T-cell (primary cell): ENCODE data around the gene P3H1. TPM values are rescaled to one million over a fixed set of nuclear protein-coding genes. Genes with fewer than 3 reads are reported as not detected.

Source experiments
- ATAC-seq, 4 experiments: fragments of 200-7000 bp in 3 of 4; fragments of 150-1000 bp in 1 of 4; cut with Tn5 transposase; replicated peaks in 1 of 4; 1 replicate in 3 of 4; 2 replicates in 1 of 4; pipeline ENCODE4 v1.10.0; 2021; ENCODE audit warnings: moderate library complexity in 3 of 4, mild to moderate bottlenecking in 2 of 4, moderate number of reproducible peaks in 1 of 4
- CTCF ChIA-PET, 2 donors: fragments of 300-600 bp; sonication (Branson Sonifier 250); formaldehyde crosslinking; loops; one replicate each; lab custom pipeline; 2022; ENCODE audit warnings: antibody characterized with exemption in 2 of 2; lab: Charles Lee
- POLR2A ChIA-PET, 2 donors: fragments of 300-600 bp; sonication (Branson Sonifier 250); formaldehyde crosslinking; loops; one replicate each; lab custom pipeline; 2022; ENCODE audit warnings: antibody characterized with exemption in 2 of 2; lab: Charles Lee
- DNase-seq, 35 experiments: peaks; one replicate each; pipeline versions ENCODE4 v3.0.0 to v3.0.0-alpha.2; 2013 to 2023
- H3K27ac ChIP-seq: one replicate; pipeline ENCODE4 v1.5.1; 2013; ENCODE audit warnings: low read length
- H3K27me3 ChIP-seq, 2 experiments: replicated peaks in 1 of 2; 1 replicate in 1 of 2; 2 replicates in 1 of 2; pipeline versions ENCODE4 v1.6.1 to v1.7.0; 2013; ENCODE audit warnings: low read length in 1 of 2, mixed read lengths in 1 of 2; ENCODE audit not compliant: control insufficient read depth in 2 of 2, insufficient read depth in 2 of 2; ENCODE audit errors: extremely low read depth in 1 of 2
- H3K36me3 ChIP-seq, 2 donors: 1 replicate in 1 of 2; 2 replicates in 1 of 2; pipeline versions ENCODE4 v1.6.1 to v1.7.0; 2013; ENCODE audit warnings: low read length in 1 of 2; ENCODE audit not compliant: control insufficient read depth in 2 of 2, insufficient read depth in 1 of 2; ENCODE audit errors: extremely low read depth in 1 of 2
- H3K4me1 ChIP-seq, 2 experiments: 1 replicate in 1 of 2; 2 replicates in 1 of 2; pipeline versions ENCODE4 v1.6.1 to v1.7.0; 2013; ENCODE audit warnings: low read length in 2 of 2, mixed read lengths in 1 of 2; ENCODE audit not compliant: insufficient read depth in 2 of 2, control insufficient read depth in 1 of 2; ENCODE audit errors: extremely low read depth in 1 of 2
- H3K4me3 ChIP-seq, 2 donors: 1 replicate in 1 of 2; 2 replicates in 1 of 2; pipeline versions ENCODE4 v1.5.1 to v1.7.0; 2013; ENCODE audit warnings: mild to moderate bottlenecking in 2 of 2, low read length in 1 of 2, moderate library complexity in 1 of 2; ENCODE audit not compliant: control insufficient read depth in 1 of 2; ENCODE audit errors: extremely low read depth in 1 of 2
- H3K9me3 ChIP-seq: 2 replicates; pipeline ENCODE4 v1.7.0; 2013
- H3K27ac Mint-ChIP-seq, 2 donors: one replicate each; pipeline ENCODE4 v1.8.0; 2020 to 2021; ENCODE audit warnings: mild to moderate bottlenecking in 2 of 2, mixed read lengths in 2 of 2
- H3K27me3 Mint-ChIP-seq, 2 donors: one replicate each; pipeline ENCODE4 v1.8.0; 2021 to 2022; ENCODE audit warnings: mixed read lengths in 2 of 2
- H3K36me3 Mint-ChIP-seq: one replicate; pipeline ENCODE4 v1.8.0; 2021; ENCODE audit warnings: mixed read lengths
- H3K4me1 Mint-ChIP-seq, 3 donors: one replicate each; pipeline ENCODE4 v1.8.0; 2020 to 2022; ENCODE audit warnings: mixed read lengths in 3 of 3, mild to moderate bottlenecking in 1 of 3
- H3K4me3 Mint-ChIP-seq, 3 donors: one replicate each; pipeline ENCODE4 v1.8.0; 2020 to 2022; ENCODE audit warnings: mild to moderate bottlenecking in 3 of 3, mixed read lengths in 3 of 3, moderate library complexity in 3 of 3
- H3K9me3 Mint-ChIP-seq, 3 donors: one replicate each; pipeline ENCODE4 v1.8.0; 2020 to 2022; ENCODE audit warnings: mixed read lengths in 3 of 3
- WGBS: methylation state at CpG from one replicate; pipeline ENCODE4 v1.1.5; 2013; ENCODE audit warnings: missing lambda C conversion rate; ENCODE audit not compliant: insufficient coverage; 5-methylcytosine and 5-hydroxymethylcytosine counted together
- total RNA-seq, 35 experiments: library from RNA in 6 of 35; stranded (reverse) in 6 of 35; fragments of 120-200 nt in 1 of 35; gene quantifications; one replicate each; pipeline versions ENCODE4 v1.2.1 to v1.2.4 and lab custom pipeline; 2013 to 2026

P3H1 gene
- total RNA-seq, 5 donors from 2014 or later (not counting 1 experiment from before 2014, with no cell fraction given), result 23.5 to 62.9 (median 58.3) TPM

DNA sequence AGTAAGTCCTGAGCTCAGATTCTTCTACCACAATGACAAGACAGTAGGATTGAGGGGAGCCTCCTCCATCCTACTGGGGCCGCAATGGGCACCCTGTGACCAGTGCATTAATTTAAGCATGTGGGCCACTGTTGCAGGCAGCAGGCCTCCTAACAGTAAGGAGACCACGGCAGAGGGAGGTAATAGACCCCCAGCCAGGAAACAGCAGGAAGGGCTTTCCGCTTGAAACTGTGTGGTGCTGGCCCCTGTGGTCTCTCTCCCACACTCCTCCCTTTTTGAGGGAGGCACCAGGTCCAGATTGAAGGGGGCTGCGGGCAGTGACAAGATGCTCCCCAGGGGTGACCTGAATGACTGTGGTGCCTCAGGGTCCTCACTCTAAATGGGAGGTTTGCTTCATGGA is 25.1 kb downstream of the P3H1 start:
- no peaks in the 10 kb centered on the region for H3K9me3 Mint-ChIP-seq
- peaks cover 7 to 8% (median 7%) of the 10 kb centered on the region in 3 donors for H3K4me1 Mint-ChIP-seq
- Histone ChIP-seq H3K27me3 (no peaks in the 10 kb centered on the region), H3K4me1 (peaks cover 0 to 7% of the 10 kb centered on the region in 2 experiments), H3K9me3 (no peaks in the 10 kb centered on the region), H3K4me3 (no peak overlapping the region), H3K36me3 (peaks cover 0 to 12% of the 10 kb centered on the region in 2 donors), H3K27ac (no peak overlapping the region)
- no peaks in the 10 kb centered on the region for H3K36me3 Mint-ChIP-seq
- WGBS, result 83% methylated on average over 1 of the region's 4 CpGs
- no peak for ATAC-seq
- POLR2A ChIA-PET, result no interaction called here
- CTCF ChIA-PET, result no interaction called here
- no peaks in the 10 kb centered on the region for H3K27me3 Mint-ChIP-seq
- DNase-seq, result no peak
- no peak overlapping the region for H3K27ac Mint-ChIP-seq
- no peak overlapping the region for H3K4me3 Mint-ChIP-seq

DNA sequence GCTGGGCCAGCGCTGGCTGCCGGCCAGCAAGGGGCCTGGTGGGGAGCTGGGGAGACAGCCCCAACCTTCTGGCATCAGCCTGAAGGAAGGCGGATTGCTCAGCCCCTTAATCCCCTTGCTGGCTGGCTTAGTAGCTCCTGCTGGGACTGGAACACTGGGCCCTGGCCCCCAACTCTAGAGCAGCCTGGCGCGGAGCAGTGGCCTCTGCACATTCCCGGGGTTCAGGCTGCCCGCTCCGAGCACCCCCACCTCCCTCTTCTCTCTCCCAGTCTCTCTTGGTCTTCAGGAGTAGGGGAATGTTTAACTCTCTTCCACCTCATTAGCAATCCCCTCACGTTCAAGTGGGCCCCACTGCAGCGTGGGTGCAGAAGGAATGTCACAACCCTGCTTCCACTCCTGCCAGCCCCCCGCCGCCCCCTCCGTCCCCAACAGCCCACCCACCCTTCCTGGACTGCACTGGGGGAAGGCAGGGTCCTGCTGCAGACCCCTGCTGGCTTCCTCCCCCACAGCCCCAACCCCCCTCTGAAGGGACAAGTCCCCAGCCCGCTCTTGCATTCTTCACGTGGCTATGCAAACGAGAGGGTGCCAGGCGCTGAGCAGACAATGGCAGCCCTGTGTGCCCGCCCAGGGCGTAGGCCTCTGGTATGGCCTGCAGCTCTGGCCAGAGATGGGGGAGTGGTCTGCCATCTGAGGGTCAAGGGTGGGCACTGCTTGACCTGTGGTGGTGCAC is 25.8 kb downstream of the P3H1 start:
- peaks cover 0 to 7% of the 10 kb centered on the region in 2 experiments for H3K4me1 ChIP-seq
- H3K36me3 ChIP-seq, result peaks cover 0 to 5% of the 10 kb centered on the region in 2 donors
- POLR2A ChIA-PET, result no interaction called here
- CTCF ChIA-PET, result no interaction called here
- ATAC-seq, result no peak
- H3K4me1 Mint-ChIP-seq, result peaks cover 8 to 11% (median 9%) of the 10 kb centered on the region in 3 donors
- no peak overlapping the region for H3K27ac ChIP-seq
- H3K36me3 Mint-ChIP-seq, result no peaks in the 10 kb centered on the region
- H3K9me3 Mint-ChIP-seq, result no peaks in the 10 kb centered on the region
- no peaks in the 10 kb centered on the region for H3K9me3 ChIP-seq
- H3K4me3 Mint-ChIP-seq, result no peak overlapping the region
- DNase-seq, result no peak
- H3K27me3 Mint-ChIP-seq, result no peaks in the 10 kb centered on the region
- WGBS, result 94% methylated on average over 5 of the region's 19 CpGs
- no peak overlapping the region for H3K4me3 ChIP-seq
- no peaks in the 10 kb centered on the region for H3K27me3 ChIP-seq
- no peak overlapping the region for H3K27ac Mint-ChIP-seq

GRCh38 chr1:42739753-42740700 is 26.8 kb downstream of the P3H1 start, which contains the start of gene CLDN19:
Gene CLDN19, minus strand, starts transcription at chr1:42740236. Its CDS starts 173 bp downstream, at chr1:42740063.
- peaks cover 0 to 7% of the 10 kb centered on the region in 2 experiments for H3K4me1 ChIP-seq
- no peak within 1 kb of the TSS for H3K27ac Mint-ChIP-seq
- H3K4me3 Mint-ChIP-seq, result no peak within 1 kb of the TSS
- no peaks in the 10 kb centered on the region for H3K36me3 Mint-ChIP-seq
- ATAC-seq (no peak), DNase-seq (no peak)
- H3K27ac ChIP-seq, result no peak within 1 kb of the TSS
- no peak within 1 kb of the TSS for H3K4me3 ChIP-seq
- no peaks in the 10 kb centered on the region for H3K27me3 Mint-ChIP-seq
- POLR2A ChIA-PET, result no interaction called here
- CTCF ChIA-PET, result no interaction called here
- H3K9me3 Mint-ChIP-seq, result no peaks in the 10 kb centered on the region
- H3K36me3 ChIP-seq, result no peaks in the 10 kb centered on the region
- H3K9me3 ChIP-seq, result no peaks in the 10 kb centered on the region
- 90% methylated on average over 19 of the region's 27 CpGs for WGBS
- peaks cover 0 to 2% of the 10 kb centered on the region in 2 experiments for H3K27me3 ChIP-seq
- peaks cover 8 to 11% (median 9%) of the 10 kb centered on the region in 3 donors for H3K4me1 Mint-ChIP-seq

GRCh38 chr1:42738678-42739226 is 28.1 kb downstream of the P3H1 start:
- Histone ChIP-seq H3K36me3 (no peaks in the 10 kb centered on the region), H3K27me3 (peaks cover 0 to 9% of the 10 kb centered on the region in 2 experiments), H3K4me1 (peaks cover 0 to 7% of the 10 kb centered on the region in 2 experiments), H3K9me3 (no peaks in the 10 kb centered on the region), H3K27ac (no peak overlapping the region), H3K4me3 (no peak overlapping the region)
- peaks cover 0 to 2% of the 10 kb centered on the region in 2 donors for H3K27me3 Mint-ChIP-seq
- H3K4me3 Mint-ChIP-seq, result no peak overlapping the region
- ChIA-PET CTCF (no interaction called here), POLR2A (interaction anchor here in 1 of 2 donors (0.6 kb wide), 1 partner anchor 197 kb away, joined by 3 read pairs; no protein-coding TSS in a partner anchor)
- H3K9me3 Mint-ChIP-seq, result no peaks in the 10 kb centered on the region
- DNase-seq (no peak), ATAC-seq (no peak)
- no peak overlapping the region for H3K27ac Mint-ChIP-seq
- no peaks in the 10 kb centered on the region for H3K36me3 Mint-ChIP-seq
- 81% methylated on average over 7 of the region's 8 CpGs for WGBS
- peaks cover 8 to 11% (median 9%) of the 10 kb centered on the region in 3 donors for H3K4me1 Mint-ChIP-seq

- no peak overlapping the region for H3K4me3 Mint-ChIP-seq
- no peak overlapping the region for H3K4me3 ChIP-seq
- H3K9me3 Mint-ChIP-seq, result no peaks in the 10 kb centered on the region
- ATAC-seq (no peak), DNase-seq (no peak)
- CTCF ChIA-PET, result no interaction called here
- no peaks in the 10 kb centered on the region for H3K36me3 ChIP-seq
- no peaks in the 10 kb centered on the region for H3K36me3 Mint-ChIP-seq
- H3K4me1 Mint-ChIP-seq, result peaks cover 8 to 11% (median 9%) of the 10 kb centered on the region in 3 donors
- no peak overlapping the region for H3K27ac Mint-ChIP-seq
- H3K27me3 ChIP-seq, result peaks cover 0 to 11% of the 10 kb centered on the region in 2 experiments
- no peaks in the 10 kb centered on the region for H3K9me3 ChIP-seq
- H3K27me3 Mint-ChIP-seq, result peaks cover 0 to 2% of the 10 kb centered on the region in 2 donors
- H3K4me1 ChIP-seq, result peaks cover 0 to 7% of the 10 kb centered on the region in 2 experiments
- POLR2A ChIA-PET, result interaction anchor here in 1 of 2 donors (0.6 kb wide), 1 partner anchor 14 kb away, joined by 3 read pairs; no protein-coding TSS in a partner anchor
- 92% methylated on average over 19 of the region's 21 CpGs for whole genome bisulfite sequencing
- H3K27ac ChIP-seq, result no peak overlapping the region
Observed at GRCh38 chr1:42737986-42738677, 28.7 kb downstream of the P3H1 start.
